NCI-H2029 (cell line): ENCODE results near the gene TAX1BP1.

Experiments
- DNase-seq: peaks from one replicate; lab custom pipeline; 2025; lab: John Stamatoyannopoulos, UW

Gene TAX1BP1

DNA sequence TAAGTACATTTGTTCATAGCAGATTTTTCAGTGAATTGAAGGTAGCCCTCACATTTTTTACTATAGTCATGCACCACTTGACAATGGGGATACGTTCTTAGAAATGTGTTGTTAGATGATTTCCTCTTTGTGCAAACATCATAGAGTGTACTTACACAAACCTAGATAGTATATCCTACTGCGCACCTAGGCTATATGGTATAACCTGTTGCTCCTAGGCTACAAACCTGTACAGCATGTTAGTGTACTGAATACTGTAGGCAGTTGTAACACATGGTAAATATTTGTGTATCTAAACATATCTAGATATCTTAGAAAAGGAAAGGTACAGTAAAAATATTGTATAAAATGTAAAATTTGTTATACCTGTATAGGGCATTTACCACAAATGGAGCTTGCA is 41.2 kb downstream of the TAX1BP1 start:
- no peak for DNase-seq

DNA sequence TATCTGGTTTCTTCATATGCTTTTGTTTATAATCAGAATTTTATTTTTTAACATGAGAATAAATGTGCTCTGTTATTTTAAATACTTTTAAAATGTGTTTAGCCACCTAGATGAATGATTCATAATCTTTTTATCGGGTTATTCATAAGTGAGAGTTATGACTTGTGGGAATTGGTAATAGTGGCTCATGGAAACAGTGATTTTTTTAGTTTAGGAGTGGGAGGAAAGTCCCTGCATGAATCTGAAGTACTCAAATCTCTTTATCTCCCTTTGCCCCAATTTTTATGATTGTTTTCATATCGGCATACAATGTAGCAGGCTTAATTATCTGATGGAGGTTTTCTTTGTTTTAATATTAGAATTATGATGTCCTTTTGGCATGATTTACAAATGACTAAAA is 42.9 kb downstream of the TAX1BP1 start:
- no peak for DNase-seq

DNA sequence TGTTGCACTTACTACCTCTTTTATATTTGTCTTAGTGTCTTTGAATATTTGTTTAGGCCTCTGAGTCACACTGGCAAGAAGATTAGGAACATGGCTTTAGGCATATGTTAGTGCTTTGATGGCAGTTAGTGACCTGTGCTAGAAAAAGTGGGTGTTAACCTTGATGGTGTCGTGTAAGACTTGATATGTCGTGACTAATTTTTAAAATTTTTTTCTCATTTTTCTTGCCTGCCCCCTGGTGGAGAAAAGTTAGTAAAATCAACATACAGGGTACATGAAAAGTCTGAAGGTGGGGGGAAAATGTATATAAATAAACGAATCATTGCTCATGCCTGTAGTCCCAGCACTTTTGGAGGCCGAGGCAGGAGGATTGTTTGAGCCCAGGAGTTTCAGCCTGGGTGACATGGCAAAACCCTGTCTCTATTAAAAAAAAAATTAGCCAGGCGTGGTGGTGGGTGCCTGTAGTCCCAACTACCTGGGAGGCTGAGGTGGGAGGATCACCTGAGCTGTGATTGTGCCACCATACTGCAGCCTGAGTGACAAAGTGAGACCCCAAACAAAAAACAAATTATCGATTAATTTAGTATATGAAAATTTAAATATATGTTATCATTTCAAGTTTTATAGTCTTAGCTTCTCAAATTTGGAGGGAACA is 44.6 kb downstream of the TAX1BP1 start:
- no peak for DNase-seq

DNA sequence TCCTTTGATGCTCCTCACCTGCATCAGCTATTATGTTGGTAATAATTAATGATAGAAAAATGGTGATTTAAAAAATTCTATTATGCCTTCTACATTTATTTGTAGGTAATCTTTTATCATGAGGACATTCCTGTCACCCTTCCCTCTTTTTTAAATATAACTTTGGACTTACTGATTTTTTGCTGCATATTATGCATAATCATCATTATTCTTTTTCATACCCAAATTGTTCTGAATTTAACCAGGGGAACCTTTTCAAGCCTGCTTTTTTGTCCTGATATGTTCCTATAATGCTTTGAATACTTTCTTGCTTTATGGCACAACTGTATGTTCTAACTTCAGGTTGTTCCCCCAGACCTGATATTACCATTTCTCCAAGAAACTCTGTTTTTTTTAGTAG is 48.5 kb downstream of the TAX1BP1 start:
- no peak for DNase-seq

DNA sequence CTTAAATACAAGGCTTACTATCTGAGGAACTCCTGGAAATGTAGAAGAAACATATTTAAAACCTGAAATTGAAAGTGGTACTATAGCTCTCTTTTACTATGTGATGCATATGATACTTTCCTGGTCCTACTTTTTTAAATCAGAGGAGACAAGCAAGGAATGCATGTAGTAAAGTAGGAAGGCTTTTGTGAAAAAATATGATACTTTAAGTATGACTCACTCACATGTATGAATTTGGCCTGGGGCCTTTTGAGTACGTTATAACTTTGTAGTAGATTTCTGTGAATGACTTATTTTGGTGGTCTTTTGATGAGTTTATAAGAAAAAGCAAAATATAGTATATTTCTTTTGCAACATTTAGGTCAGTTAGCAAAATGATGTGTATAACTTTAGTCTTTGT is 53.8 kb downstream of the TAX1BP1 start:
- no peak for DNase-seq

GRCh38 chr7:27795977-27796376 is 56.0 kb downstream of the TAX1BP1 start:
- no peak for DNase-seq

GRCh38 chr7:27799212-27799611 is 59.2 kb downstream of the TAX1BP1 start:
- DNase-seq, result no peak

DNA sequence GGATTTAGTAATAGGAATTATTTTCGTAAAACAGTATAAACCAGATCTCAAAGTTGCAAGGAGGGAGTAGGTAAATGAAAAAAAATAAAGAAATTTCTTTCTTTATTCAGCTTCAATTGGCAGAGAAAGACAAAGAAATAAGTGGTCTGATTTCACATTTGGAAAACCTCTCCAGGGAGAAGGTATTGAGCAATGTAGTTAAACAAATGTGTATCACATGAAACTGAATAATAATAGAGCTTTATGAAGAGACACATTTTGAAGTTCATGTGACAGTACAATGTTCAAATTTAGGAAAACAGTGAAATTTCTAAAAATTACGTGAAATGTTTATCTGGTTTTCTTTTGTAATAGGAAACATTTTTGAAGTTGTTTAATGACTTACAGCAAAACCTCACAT is 63.0 kb downstream of the TAX1BP1 start:
- DNase-seq, result no peak

DNA sequence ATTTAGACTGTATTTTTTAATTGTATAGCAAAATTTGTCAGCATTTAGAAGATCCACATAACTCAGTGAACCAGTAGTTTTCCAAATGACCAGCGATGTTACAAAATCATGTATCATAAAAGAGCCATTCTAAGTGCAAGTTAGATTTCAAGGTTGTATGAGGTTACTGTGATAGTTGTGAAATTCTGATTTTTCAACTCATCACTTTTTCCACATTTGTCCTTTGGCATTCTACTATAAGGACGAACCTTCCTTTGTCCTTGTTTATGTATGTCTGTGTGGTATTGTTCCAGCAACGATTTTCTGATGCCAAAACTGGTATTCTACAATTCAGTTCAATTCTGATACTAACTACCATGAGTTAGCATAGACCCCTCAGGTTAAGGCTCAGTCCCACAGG is 64.2 kb downstream of the TAX1BP1 start:
- no peak for DNase-seq

DNA sequence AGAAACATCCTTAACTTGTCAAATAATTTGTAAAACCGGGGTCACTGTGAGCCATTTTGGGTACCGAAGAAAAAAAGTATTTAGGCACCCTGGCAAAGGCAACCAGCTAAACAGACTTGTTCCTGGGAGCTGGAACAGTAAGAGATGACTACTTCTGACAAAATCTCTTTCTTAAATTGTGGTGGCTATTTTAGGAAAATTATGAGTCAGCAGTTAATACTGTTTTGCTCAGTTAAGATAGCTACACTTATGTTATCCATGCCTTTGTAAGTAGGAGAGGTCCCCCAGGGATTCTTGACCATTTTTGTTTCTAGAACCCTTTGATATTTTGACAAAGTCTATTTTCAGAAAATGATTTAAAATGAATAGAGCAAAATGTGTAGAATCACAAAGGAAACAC is 68.7 kb downstream of the TAX1BP1 start:
- DNase-seq, result no peak

DNA sequence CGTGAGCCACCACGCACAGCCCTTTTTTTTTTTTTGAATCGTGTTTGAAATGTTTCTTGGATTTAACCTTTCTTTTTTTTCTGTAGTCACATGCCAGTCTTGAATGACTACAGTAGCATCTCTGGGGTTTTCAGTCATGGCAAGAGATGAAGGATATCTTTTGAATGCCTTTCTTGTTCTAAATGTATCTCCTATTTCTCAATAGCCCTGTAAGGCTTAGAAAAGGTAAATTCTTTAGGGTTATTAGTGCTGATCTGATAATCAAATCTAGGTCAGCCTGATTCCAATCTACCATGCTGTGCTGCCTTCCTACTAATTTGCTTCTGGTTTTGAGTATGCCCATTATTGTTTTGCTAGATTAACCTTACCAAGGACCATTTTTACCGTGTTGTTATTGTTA is 70.2 kb downstream of the TAX1BP1 start:
- no peak for DNase-seq

- DNase-seq, result no peak
Observed at GRCh38 chr7:27812706-27813105, 72.7 kb downstream of the TAX1BP1 start.

- DNase-seq, result no peak
Observed at GRCh38 chr7:27822245-27822644, 82.3 kb downstream of the TAX1BP1 start.

DNA sequence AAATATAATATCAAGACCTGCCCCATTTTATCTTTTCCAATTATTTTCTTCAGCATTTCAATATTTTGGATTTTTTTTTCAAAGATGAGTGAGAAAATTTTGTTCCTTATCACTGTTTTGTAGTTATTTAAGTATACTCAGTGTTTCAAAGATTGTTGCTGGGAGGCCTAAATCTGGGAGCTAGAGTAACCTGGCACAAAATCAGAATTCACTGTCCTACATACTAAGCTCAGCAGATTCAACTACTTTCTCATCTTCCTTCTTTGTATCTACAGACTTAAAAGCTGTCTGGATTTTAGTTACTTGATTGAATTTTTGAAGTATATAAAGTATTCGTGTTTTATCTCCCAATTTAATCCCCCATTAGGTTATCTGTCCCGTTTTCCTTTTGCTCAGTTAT is 85.9 kb downstream of the TAX1BP1 start:
- no peak for DNase-seq

GRCh38 chr7:27826357-27826756 is 86.4 kb downstream of the TAX1BP1 start:
- no peak for DNase-seq

GRCh38 chr7:27834179-27834921 is 94.4 kb downstream of the TAX1BP1 start:
- DNase-seq, result no peak

- no peak for DNase-seq
Observed at GRCh38 chr7:27835376-27835775, 95.4 kb downstream of the TAX1BP1 start.

GRCh38 chr7:27836536-27836935 is 96.6 kb downstream of the TAX1BP1 start:
- DNase-seq, result no peak

DNA sequence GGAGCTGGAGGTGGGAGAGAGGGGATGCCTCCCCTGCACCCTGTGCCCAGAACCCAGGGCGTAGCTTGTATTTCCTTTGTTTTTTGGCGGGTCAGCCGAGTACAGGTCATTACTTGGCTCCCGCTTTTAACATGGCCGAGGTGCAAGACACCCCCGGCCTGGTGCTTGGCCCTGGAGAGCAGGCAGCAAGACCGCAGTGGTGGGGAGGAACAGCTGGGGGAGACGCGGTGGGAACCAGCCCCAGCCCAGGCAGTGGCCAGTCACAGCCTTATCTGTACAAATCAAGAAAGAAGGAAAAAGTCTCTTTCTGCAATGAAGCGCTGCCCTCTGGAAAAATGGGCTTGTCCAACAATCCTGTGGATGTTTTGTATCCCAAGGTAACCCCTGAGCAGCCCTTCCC is 99.1 kb downstream of the TAX1BP1 start:
- no peak for DNase-seq

DNA sequence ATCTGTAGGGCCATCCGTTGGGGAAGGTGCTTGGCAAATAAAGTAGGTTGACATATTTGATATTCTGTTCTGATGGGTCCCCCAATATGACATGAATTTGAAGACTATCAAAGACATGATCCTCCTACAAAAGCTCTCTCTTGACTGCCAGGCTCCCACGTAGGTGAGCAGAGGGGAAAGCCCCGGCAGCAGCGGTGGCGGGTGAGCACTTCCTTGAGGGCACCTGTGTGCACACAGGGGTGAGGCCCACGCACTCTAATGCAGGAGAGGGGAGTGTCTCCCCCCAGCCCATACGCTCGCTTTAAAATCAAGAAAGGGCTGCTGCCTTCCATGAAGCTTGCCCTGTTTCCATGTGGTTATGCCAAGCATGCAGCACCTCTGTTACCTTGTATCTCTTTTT is 100.4 kb downstream of the TAX1BP1 start:
- no peak for DNase-seq

- DNase-seq, result no peak
Observed at GRCh38 chr7:27840760-27841364, 100.9 kb downstream of the TAX1BP1 start.

- no peak for DNase-seq
Observed at GRCh38 chr7:27842094-27842692, 102.2 kb downstream of the TAX1BP1 start.

GRCh38 chr7:27842851-27843250 is 102.9 kb downstream of the TAX1BP1 start:
- DNase-seq, result no peak
